NB4 (cell line): Measurements from ENCODE around the gene ARHGAP26.

Source experiments
- MAX ChIP-seq: IDR thresholded peaks from 2 replicates; pipeline ENCODE4 v1.6.1; 2011; ENCODE audit warnings: low read depth, low read length
- MYC ChIP-seq: IDR thresholded peaks from 2 replicates; pipeline ENCODE4 v1.6.1; 2011; ENCODE audit warnings: low read depth, low read length
- POLR2A ChIP-seq: IDR thresholded peaks from 2 replicates; pipeline ENCODE4 v1.6.1; 2011; ENCODE audit warnings: mild to moderate bottlenecking; ENCODE audit not compliant: insufficient read length; ENCODE audit errors: extremely low read depth
- TF ChIP-seq, protein P1 (sequence below): IDR thresholded peaks from one replicate; pipeline ENCODE4 v1.5.1; 2012; ENCODE audit warnings: low read depth, low read length

- TF ChIP-seq MAX (no peak), MYC (no peak), POLR2A (no peak)
- TF ChIP-seq, protein P1, sequence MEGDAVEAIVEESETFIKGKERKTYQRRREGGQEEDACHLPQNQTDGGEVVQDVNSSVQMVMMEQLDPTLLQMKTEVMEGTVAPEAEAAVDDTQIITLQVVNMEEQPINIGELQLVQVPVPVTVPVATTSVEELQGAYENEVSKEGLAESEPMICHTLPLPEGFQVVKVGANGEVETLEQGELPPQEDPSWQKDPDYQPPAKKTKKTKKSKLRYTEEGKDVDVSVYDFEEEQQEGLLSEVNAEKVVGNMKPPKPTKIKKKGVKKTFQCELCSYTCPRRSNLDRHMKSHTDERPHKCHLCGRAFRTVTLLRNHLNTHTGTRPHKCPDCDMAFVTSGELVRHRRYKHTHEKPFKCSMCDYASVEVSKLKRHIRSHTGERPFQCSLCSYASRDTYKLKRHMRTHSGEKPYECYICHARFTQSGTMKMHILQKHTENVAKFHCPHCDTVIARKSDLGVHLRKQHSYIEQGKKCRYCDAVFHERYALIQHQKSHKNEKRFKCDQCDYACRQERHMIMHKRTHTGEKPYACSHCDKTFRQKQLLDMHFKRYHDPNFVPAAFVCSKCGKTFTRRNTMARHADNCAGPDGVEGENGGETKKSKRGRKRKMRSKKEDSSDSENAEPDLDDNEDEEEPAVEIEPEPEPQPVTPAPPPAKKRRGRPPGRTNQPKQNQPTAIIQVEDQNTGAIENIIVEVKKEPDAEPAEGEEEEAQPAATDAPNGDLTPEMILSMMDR, result no peak
Observed at GRCh38 chr5:142835540-142835939, 65.4 kb downstream of the ARHGAP26 start.
